ENCODE measurements around the gene CHID1. TPM values are rescaled to one million over a fixed set of nuclear protein-coding genes. Genes with fewer than 3 reads are reported as not detected.

Gene CHID1
- total and polyA plus RNA-seq, 2 donors (not counting 1 experiment from before 2014, with no cell fraction given) = 54.3 to 68.4 TPM

GRCh38 chr11:905952-906351, 4.7 kb downstream of the CHID1 start:
- Histone ChIP-seq H3K4me3 (replicated peaks in 1 of 4; ENCODE audit: control extremely low read depth in 1 of 4, insufficient read depth in 1 of 4, low read depth in 3 of 4, low read length in 4 of 4) (no peak overlapping the region), H3K4me1 (ENCODE audit: control insufficient read depth, extremely low read depth, insufficient read depth, low read length) (peaks cover 3% of the 10 kb centered on the region), H3K27ac (ENCODE audit: insufficient read depth, low read length) (no peak overlapping the region), H3K9ac (ENCODE audit: insufficient read depth, low read length) (no peak overlapping the region), H3K27me3 (ENCODE audit: control insufficient read depth, insufficient read depth, low read length) (no peaks in the 10 kb centered on the region), H3K9me3 (ENCODE audit: control insufficient read depth, insufficient read depth, low read depth, low read length) (no peaks in the 10 kb centered on the region), H4K20me1 (ENCODE audit: control insufficient read depth, extremely low read depth, insufficient read depth, low read length) (no peaks in the 10 kb centered on the region), H3K79me2 (ENCODE audit: control insufficient read depth, insufficient read depth, low read length) (peaks cover 12% of the 10 kb centered on the region), H3K36me3 (ENCODE audit: control insufficient read depth, insufficient read depth, low read length) (peaks cover 14% of the 10 kb centered on the region), H3K4me2 (ENCODE audit: extremely low read depth, insufficient read depth, low read length) (no peak overlapping the region), H2AFZ (ENCODE audit: low read length) (no peak overlapping the region)
- no peak for DNase-seq (ENCODE audit: low read depth in 2 of 2)
- no peak for TF ChIP-seq EZH2 (IDR thresholded peaks at IDR 0.05; ENCODE audit: low read length, missing control alignments)
- TF ChIP-seq CTCF (conservative IDR thresholded peaks at IDR 0.05 in 1 of 2, IDR thresholded peaks at IDR 0.05 in 1 of 2; ENCODE audit: low read depth in 1 of 2, low read length in 2 of 2) = no peak

DNA sequence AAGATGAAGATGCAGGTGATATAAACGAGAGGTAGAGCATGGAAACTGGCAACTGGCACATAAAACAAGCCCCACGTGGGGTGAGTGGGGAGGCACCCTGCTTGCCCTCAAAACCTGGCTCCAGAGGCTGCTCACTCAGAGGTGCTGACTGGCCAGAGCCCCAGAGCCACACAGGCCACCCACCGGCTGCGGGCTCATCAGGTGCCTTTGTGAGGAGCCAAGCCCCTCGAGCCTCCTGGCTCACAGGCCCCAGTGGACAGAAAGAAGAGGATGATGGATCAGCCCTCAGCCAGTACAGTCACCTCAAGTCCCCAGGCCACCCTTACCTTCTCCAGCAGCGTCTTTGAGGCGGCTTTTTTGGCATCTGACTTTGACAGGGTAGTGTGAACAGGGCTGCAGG, 6.2 kb downstream of the CHID1 start:
- H3K79me2 ChIP-seq (ENCODE audit: control insufficient read depth, insufficient read depth, low read length) = peaks cover 3% of the 10 kb centered on the region
- no peaks in the 10 kb centered on the region for H3K9me3 ChIP-seq (ENCODE audit: control insufficient read depth, insufficient read depth, low read depth, low read length)

GRCh38 chr11:901452-902061, 9.1 kb downstream of the CHID1 start:
- no peaks in the 10 kb centered on the region for H3K79me2 ChIP-seq (ENCODE audit: control insufficient read depth, insufficient read depth, low read length)
- no peak overlapping the region for H3K4me3 ChIP-seq (replicated peaks in 1 of 4; ENCODE audit: control extremely low read depth in 1 of 4, insufficient read depth in 1 of 4, low read depth in 3 of 4, low read length in 4 of 4)
- no peaks in the 10 kb centered on the region for H3K9me3 ChIP-seq (ENCODE audit: control insufficient read depth, insufficient read depth, low read depth, low read length)
- H2AFZ ChIP-seq (ENCODE audit: low read length) = no peak overlapping the region
- TF ChIP-seq CTCF (conservative IDR thresholded peaks at IDR 0.05 in 1 of 2, IDR thresholded peaks at IDR 0.05 in 1 of 2; ENCODE audit: low read depth in 1 of 2, low read length in 2 of 2) = no peak
- no peak for TF ChIP-seq EZH2 (IDR thresholded peaks at IDR 0.05; ENCODE audit: low read length, missing control alignments)
- DNase-seq (ENCODE audit: low read depth in 2 of 2) = no peak
- no peak overlapping the region for H3K27ac ChIP-seq (ENCODE audit: insufficient read depth, low read length)
- no peaks in the 10 kb centered on the region for H3K4me1 ChIP-seq (ENCODE audit: control insufficient read depth, extremely low read depth, insufficient read depth, low read length)
- no peaks in the 10 kb centered on the region for H3K27me3 ChIP-seq (ENCODE audit: control insufficient read depth, insufficient read depth, low read length)
- H3K9ac ChIP-seq (ENCODE audit: insufficient read depth, low read length) = no peak overlapping the region
- H3K36me3 ChIP-seq (ENCODE audit: control insufficient read depth, insufficient read depth, low read length) = peaks cover 30% of the 10 kb centered on the region
- H3K4me2 ChIP-seq (ENCODE audit: extremely low read depth, insufficient read depth, low read length) = no peak overlapping the region
- no peaks in the 10 kb centered on the region for H4K20me1 ChIP-seq (ENCODE audit: control insufficient read depth, extremely low read depth, insufficient read depth, low read length)

More for the DNA sequence above, 6.2 kb downstream of the CHID1 start:
- H3K36me3 ChIP-seq (ENCODE audit: control insufficient read depth, insufficient read depth, low read length) = peaks cover 24% of the 10 kb centered on the region
- H3K4me3 ChIP-seq (replicated peaks in 1 of 4; ENCODE audit: control extremely low read depth in 1 of 4, insufficient read depth in 1 of 4, low read depth in 3 of 4, low read length in 4 of 4) = no peak overlapping the region
- H3K4me1 ChIP-seq (ENCODE audit: control insufficient read depth, extremely low read depth, insufficient read depth, low read length) = peaks cover under 1% of the 10 kb centered on the region
- DNase-seq (ENCODE audit: low read depth in 2 of 2) = no peak
- TF ChIP-seq CTCF (conservative IDR thresholded peaks at IDR 0.05 in 1 of 2, IDR thresholded peaks at IDR 0.05 in 1 of 2; ENCODE audit: low read depth in 1 of 2, low read length in 2 of 2) (no peak), EZH2 (IDR thresholded peaks at IDR 0.05; ENCODE audit: low read length, missing control alignments) (no peak)
- H4K20me1 ChIP-seq (ENCODE audit: control insufficient read depth, extremely low read depth, insufficient read depth, low read length) = no peaks in the 10 kb centered on the region
- no peak overlapping the region for H3K27ac ChIP-seq (ENCODE audit: insufficient read depth, low read length)
- no peak overlapping the region for H3K9ac ChIP-seq (ENCODE audit: insufficient read depth, low read length)
- no peak overlapping the region for H2AFZ ChIP-seq (ENCODE audit: low read length)
- no peak overlapping the region for H3K4me2 ChIP-seq (ENCODE audit: extremely low read depth, insufficient read depth, low read length)
- no peaks in the 10 kb centered on the region for H3K27me3 ChIP-seq (ENCODE audit: control insufficient read depth, insufficient read depth, low read length)
